ENCODE data around the gene TRIP12.

GRCh38 chr2:229836847-229837246 is 85.0 kb downstream of the TRIP12 start:
- no peak for TF ChIP-seq REST (IDR thresholded peaks at IDR 0.05; ENCODE audit: insufficient read depth in 1 of 2, low read depth in 2 of 2, low read length in 2 of 2)
- no peak for TF ChIP-seq POLR2AphosphoS5 (IDR thresholded peaks at IDR 0.05; ENCODE audit: low read depth, low read length)
- no peak for TF ChIP-seq SIN3A (IDR thresholded peaks at IDR 0.05; ENCODE audit: borderline replicate concordance, insufficient read depth, low read length)
- TF ChIP-seq TAF1 (IDR thresholded peaks at IDR 0.05; ENCODE audit: borderline replicate concordance, insufficient read depth, low read length), result no peak
- TF ChIP-seq FOXP2 (optimal IDR thresholded peaks at IDR 0.05; ENCODE audit: borderline replicate concordance, extremely low read depth, extremely low read length, insufficient read depth), result no peak

Data from PFSK-1 (cell line).